ENCODE measurements around the gene FGF14. TPM values are rescaled to one million over a fixed set of nuclear protein-coding genes. Genes with fewer than 3 reads are reported as not detected.

Gene FGF14
- total RNA-seq, 1 donor from 2014 or later, result 0.52 TPM

DNA sequence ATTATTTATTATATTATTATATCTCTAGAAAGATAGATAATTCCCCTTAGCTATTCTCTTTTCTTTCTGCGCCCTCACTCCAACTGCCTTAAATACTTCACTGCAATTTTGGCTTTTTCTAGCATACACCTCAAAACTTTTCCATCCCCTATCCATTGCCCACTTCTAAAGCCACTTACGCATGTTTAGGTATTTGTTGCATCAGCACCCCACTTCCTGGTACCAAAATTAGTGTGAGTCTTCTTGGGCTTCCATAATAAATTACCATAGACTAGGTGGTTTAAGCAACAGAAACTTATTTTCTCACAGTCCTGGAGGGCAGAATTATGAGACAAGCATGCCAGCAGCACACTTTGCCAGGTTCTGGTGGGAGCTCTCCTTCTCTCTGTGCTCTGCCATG, 209.0 kb downstream of the FGF14 start:
- Histone ChIP-seq H3K27me3 (ENCODE audit: control insufficient read depth in 3 of 3, insufficient read depth in 3 of 3, low read length in 3 of 3) (no peaks in the 10 kb centered on the region), H3K4me1 (ENCODE audit: control insufficient read depth in 3 of 3, insufficient read depth in 3 of 3, low read length in 3 of 3) (no peaks in the 10 kb centered on the region), H3K4me3 (ENCODE audit: low read length in 3 of 3) (no peak overlapping the region), H3K36me3 (ENCODE audit: control insufficient read depth in 3 of 3, insufficient read depth in 3 of 3, low read length in 3 of 3) (no peaks in the 10 kb centered on the region), H3K27ac (ENCODE audit: low read depth, low read length) (no peak overlapping the region), H3K9me3 (ENCODE audit: control insufficient read depth in 3 of 3, low read length in 3 of 3) (no peaks in the 10 kb centered on the region), H3K9ac (ENCODE audit: low read depth in 1 of 3, low read length in 3 of 3) (no peak overlapping the region)

DNA sequence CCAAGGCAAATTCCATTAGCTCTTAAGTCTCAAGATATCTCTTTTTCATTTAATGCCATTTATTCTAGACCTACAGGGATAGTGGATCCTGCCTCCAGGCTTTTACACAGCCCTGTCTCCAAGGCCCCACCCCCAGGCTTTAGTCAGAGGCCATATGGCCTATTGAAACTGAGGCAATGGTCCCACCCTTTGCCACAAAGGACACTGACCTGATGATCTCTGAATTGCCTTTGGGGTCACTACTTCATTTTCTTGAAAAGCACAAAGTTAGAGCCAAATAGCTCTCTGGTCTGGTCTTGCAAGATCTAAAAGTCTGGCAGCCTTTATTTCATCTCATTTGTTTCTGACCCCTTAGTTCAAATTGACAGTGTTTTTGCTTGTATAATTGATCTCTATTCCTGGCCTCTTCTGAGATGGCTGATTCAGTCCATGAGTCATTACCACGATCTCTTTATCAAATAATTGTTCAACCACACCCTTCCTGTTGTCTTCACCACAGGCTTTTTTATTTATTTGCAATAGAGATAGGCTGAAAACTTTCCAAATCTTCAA, 209.8 kb downstream of the FGF14 start:
- Histone ChIP-seq H3K4me1 (ENCODE audit: control insufficient read depth in 3 of 3, insufficient read depth in 3 of 3, low read length in 3 of 3) (no peaks in the 10 kb centered on the region), H3K9me3 (ENCODE audit: control insufficient read depth in 3 of 3, low read length in 3 of 3) (no peaks in the 10 kb centered on the region), H3K27me3 (ENCODE audit: control insufficient read depth in 3 of 3, insufficient read depth in 3 of 3, low read length in 3 of 3) (no peaks in the 10 kb centered on the region), H3K4me3 (ENCODE audit: low read length in 3 of 3) (no peak overlapping the region), H3K27ac (ENCODE audit: low read depth, low read length) (no peak overlapping the region), H3K36me3 (ENCODE audit: control insufficient read depth in 3 of 3, insufficient read depth in 3 of 3, low read length in 3 of 3) (no peaks in the 10 kb centered on the region), H3K9ac (ENCODE audit: low read depth in 1 of 3, low read length in 3 of 3) (no peak overlapping the region)

GRCh38 chr13:102190930-102191329, 210.9 kb downstream of the FGF14 start:
- no peaks in the 10 kb centered on the region for H3K9me3 ChIP-seq (ENCODE audit: control insufficient read depth in 3 of 3, low read length in 3 of 3)
- no peaks in the 10 kb centered on the region for H3K27me3 ChIP-seq (ENCODE audit: control insufficient read depth in 3 of 3, insufficient read depth in 3 of 3, low read length in 3 of 3)
- H3K4me3 ChIP-seq (ENCODE audit: low read length in 3 of 3), result no peak overlapping the region
- no peaks in the 10 kb centered on the region for H3K4me1 ChIP-seq (ENCODE audit: control insufficient read depth in 3 of 3, insufficient read depth in 3 of 3, low read length in 3 of 3)
- H3K27ac ChIP-seq (ENCODE audit: low read depth, low read length), result no peak overlapping the region
- no peaks in the 10 kb centered on the region for H3K36me3 ChIP-seq (ENCODE audit: control insufficient read depth in 3 of 3, insufficient read depth in 3 of 3, low read length in 3 of 3)
- H3K9ac ChIP-seq (ENCODE audit: low read depth in 1 of 3, low read length in 3 of 3), result no peak overlapping the region

DNA sequence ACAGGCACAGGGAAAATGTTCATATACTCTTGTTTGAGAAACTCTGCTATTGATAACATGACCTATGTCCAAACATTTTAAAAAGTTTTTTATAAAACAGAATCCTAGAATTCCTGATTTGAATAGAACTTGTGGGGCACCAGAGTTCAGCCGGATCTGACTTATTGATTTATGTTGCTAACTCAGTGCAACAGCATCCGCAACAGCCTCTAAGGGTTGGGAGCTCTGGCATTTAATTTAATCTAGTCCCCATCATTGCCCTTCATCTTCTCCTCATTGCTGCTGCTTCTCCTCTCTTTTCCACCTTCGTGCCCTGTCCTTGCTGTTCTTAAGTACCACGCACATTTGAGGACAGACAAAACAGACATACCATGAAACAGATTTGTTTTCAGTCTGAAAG, 214.5 kb downstream of the FGF14 start:
- no peaks in the 10 kb centered on the region for H3K27me3 ChIP-seq (ENCODE audit: control insufficient read depth in 3 of 3, insufficient read depth in 3 of 3, low read length in 3 of 3)
- H3K27ac ChIP-seq (ENCODE audit: low read depth, low read length), result no peak overlapping the region
- no peak overlapping the region for H3K9ac ChIP-seq (ENCODE audit: low read depth in 1 of 3, low read length in 3 of 3)
- H3K4me1 ChIP-seq (ENCODE audit: control insufficient read depth in 3 of 3, insufficient read depth in 3 of 3, low read length in 3 of 3), result no peaks in the 10 kb centered on the region
- no peak overlapping the region for H3K4me3 ChIP-seq (ENCODE audit: low read length in 3 of 3)
- no peaks in the 10 kb centered on the region for H3K9me3 ChIP-seq (ENCODE audit: control insufficient read depth in 3 of 3, low read length in 3 of 3)
- H3K36me3 ChIP-seq (ENCODE audit: control insufficient read depth in 3 of 3, insufficient read depth in 3 of 3, low read length in 3 of 3), result no peaks in the 10 kb centered on the region

GRCh38 chr13:102185375-102185984, 216.4 kb downstream of the FGF14 start:
- Histone ChIP-seq H3K27me3 (ENCODE audit: control insufficient read depth in 3 of 3, insufficient read depth in 3 of 3, low read length in 3 of 3) (no peaks in the 10 kb centered on the region), H3K9me3 (ENCODE audit: control insufficient read depth in 3 of 3, low read length in 3 of 3) (no peaks in the 10 kb centered on the region), H3K36me3 (ENCODE audit: control insufficient read depth in 3 of 3, insufficient read depth in 3 of 3, low read length in 3 of 3) (no peaks in the 10 kb centered on the region), H3K4me1 (ENCODE audit: control insufficient read depth in 3 of 3, insufficient read depth in 3 of 3, low read length in 3 of 3) (no peaks in the 10 kb centered on the region), H3K4me3 (ENCODE audit: low read length in 3 of 3) (no peak overlapping the region), H3K27ac (ENCODE audit: low read depth, low read length) (no peak overlapping the region), H3K9ac (ENCODE audit: low read depth in 1 of 3, low read length in 3 of 3) (no peak overlapping the region)

DNA sequence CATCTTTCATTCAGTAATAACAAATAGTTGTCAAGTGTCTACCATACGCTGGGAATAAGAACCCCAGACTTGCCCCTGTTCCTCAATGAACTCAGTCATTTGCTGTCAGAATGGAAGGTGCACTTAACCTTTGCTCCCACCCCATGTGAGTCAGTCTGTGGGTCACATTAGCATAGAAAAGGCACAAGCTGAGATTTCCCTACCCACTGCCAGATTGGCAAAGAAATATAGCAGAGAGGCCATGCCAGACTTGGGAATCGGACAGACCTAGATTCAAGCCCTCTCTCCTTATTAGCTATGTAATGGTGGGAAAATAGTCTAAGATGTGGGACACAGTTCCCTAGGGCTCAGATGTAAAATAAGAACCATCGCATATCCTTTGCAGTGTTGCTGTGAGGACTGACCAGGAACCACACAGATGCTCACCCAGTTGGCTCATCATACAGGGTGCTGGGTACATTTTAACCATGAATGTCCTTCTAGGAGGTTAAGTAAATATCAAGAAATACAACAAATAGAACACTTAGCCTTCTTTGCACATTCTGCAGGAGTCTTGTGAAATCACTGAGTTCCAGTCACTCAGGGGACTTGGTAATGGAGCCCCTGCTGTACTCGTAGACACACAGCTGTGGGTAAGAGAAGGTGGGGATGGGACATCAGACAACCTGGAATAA, 218.2 kb downstream of the FGF14 start:
- no peak overlapping the region for H3K4me3 ChIP-seq (ENCODE audit: low read length in 3 of 3)
- no peaks in the 10 kb centered on the region for H3K36me3 ChIP-seq (ENCODE audit: control insufficient read depth in 3 of 3, insufficient read depth in 3 of 3, low read length in 3 of 3)
- H3K9ac ChIP-seq (ENCODE audit: low read depth in 1 of 3, low read length in 3 of 3), result no peak overlapping the region
- no peak overlapping the region for H3K27ac ChIP-seq (ENCODE audit: low read depth, low read length)
- no peaks in the 10 kb centered on the region for H3K4me1 ChIP-seq (ENCODE audit: control insufficient read depth in 3 of 3, insufficient read depth in 3 of 3, low read length in 3 of 3)
- no peaks in the 10 kb centered on the region for H3K9me3 ChIP-seq (ENCODE audit: control insufficient read depth in 3 of 3, low read length in 3 of 3)
- H3K27me3 ChIP-seq (ENCODE audit: control insufficient read depth in 3 of 3, insufficient read depth in 3 of 3, low read length in 3 of 3), result no peaks in the 10 kb centered on the region

GRCh38 chr13:102182170-102182569, 219.7 kb downstream of the FGF14 start:
- no peak overlapping the region for H3K4me3 ChIP-seq (ENCODE audit: low read length in 3 of 3)
- H3K36me3 ChIP-seq (ENCODE audit: control insufficient read depth in 3 of 3, insufficient read depth in 3 of 3, low read length in 3 of 3), result no peaks in the 10 kb centered on the region
- no peak overlapping the region for H3K27ac ChIP-seq (ENCODE audit: low read depth, low read length)
- no peaks in the 10 kb centered on the region for H3K27me3 ChIP-seq (ENCODE audit: control insufficient read depth in 3 of 3, insufficient read depth in 3 of 3, low read length in 3 of 3)
- H3K4me1 ChIP-seq (ENCODE audit: control insufficient read depth in 3 of 3, insufficient read depth in 3 of 3, low read length in 3 of 3), result no peaks in the 10 kb centered on the region
- H3K9ac ChIP-seq (ENCODE audit: low read depth in 1 of 3, low read length in 3 of 3), result no peak overlapping the region
- no peaks in the 10 kb centered on the region for H3K9me3 ChIP-seq (ENCODE audit: control insufficient read depth in 3 of 3, low read length in 3 of 3)

DNA sequence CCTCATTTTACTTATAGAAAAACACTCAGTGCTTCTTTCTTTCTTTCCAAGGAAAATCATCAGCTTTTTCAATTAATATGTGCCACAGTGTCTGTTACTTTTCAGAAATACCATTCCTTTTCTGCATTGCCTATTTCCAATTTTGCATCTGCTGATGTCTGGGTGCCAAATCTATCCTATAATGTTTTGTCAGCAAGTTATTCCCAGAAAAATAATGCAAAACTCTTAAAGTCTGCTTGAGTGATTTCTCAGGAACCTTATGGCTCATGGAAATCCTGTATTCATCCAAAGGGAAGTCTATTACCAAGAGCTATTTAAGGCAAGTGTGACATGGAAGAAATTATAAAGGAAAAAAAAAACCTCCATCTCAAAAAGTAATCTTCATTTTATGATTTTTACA, 224.4 kb downstream of the FGF14 start:
- no peak overlapping the region for H3K9ac ChIP-seq (ENCODE audit: low read depth in 1 of 3, low read length in 3 of 3)
- H3K4me1 ChIP-seq (ENCODE audit: control insufficient read depth in 3 of 3, insufficient read depth in 3 of 3, low read length in 3 of 3), result no peaks in the 10 kb centered on the region

GRCh38 chr13:102176846-102177245, 225.0 kb downstream of the FGF14 start:
- Histone ChIP-seq H3K9me3 (ENCODE audit: control insufficient read depth in 3 of 3, low read length in 3 of 3) (no peaks in the 10 kb centered on the region), H3K27ac (ENCODE audit: low read depth, low read length) (no peak overlapping the region), H3K9ac (ENCODE audit: low read depth in 1 of 3, low read length in 3 of 3) (no peak overlapping the region), H3K4me1 (ENCODE audit: control insufficient read depth in 3 of 3, insufficient read depth in 3 of 3, low read length in 3 of 3) (no peaks in the 10 kb centered on the region), H3K36me3 (ENCODE audit: control insufficient read depth in 3 of 3, insufficient read depth in 3 of 3, low read length in 3 of 3) (no peaks in the 10 kb centered on the region), H3K27me3 (ENCODE audit: control insufficient read depth in 3 of 3, insufficient read depth in 3 of 3, low read length in 3 of 3) (no peaks in the 10 kb centered on the region), H3K4me3 (ENCODE audit: low read length in 3 of 3) (no peak overlapping the region)

More for the DNA sequence above, 224.4 kb downstream of the FGF14 start:
- no peak overlapping the region for H3K27ac ChIP-seq (ENCODE audit: low read depth, low read length)
- H3K9me3 ChIP-seq (ENCODE audit: control insufficient read depth in 3 of 3, low read length in 3 of 3), result no peaks in the 10 kb centered on the region
- no peak overlapping the region for H3K4me3 ChIP-seq (ENCODE audit: low read length in 3 of 3)
- no peaks in the 10 kb centered on the region for H3K36me3 ChIP-seq (ENCODE audit: control insufficient read depth in 3 of 3, insufficient read depth in 3 of 3, low read length in 3 of 3)
- no peaks in the 10 kb centered on the region for H3K27me3 ChIP-seq (ENCODE audit: control insufficient read depth in 3 of 3, insufficient read depth in 3 of 3, low read length in 3 of 3)

DNA sequence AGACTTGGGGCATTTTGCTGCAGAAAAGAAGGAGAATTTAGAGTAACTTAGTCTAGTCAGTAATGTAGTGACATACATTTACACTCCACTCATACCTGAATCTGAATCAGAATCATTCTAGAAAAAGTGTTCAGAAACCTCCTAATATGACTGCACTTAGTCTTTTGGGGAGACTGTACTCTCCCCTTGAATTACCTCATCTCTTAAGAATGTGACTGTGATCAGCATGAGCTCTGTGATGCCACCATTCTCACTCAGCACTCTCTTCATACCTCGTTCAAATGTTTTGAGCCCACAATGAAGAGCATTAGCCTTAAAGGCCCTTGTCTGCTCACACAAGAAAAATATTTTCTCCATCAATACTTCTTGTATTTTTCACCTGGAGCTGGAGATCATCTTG, 229.4 kb downstream of the FGF14 start:
- H3K36me3 ChIP-seq (ENCODE audit: control insufficient read depth in 3 of 3, insufficient read depth in 3 of 3, low read length in 3 of 3), result no peaks in the 10 kb centered on the region
- H3K4me3 ChIP-seq (ENCODE audit: low read length in 3 of 3), result no peak overlapping the region
- H3K27me3 ChIP-seq (ENCODE audit: control insufficient read depth in 3 of 3, insufficient read depth in 3 of 3, low read length in 3 of 3), result no peaks in the 10 kb centered on the region
- no peaks in the 10 kb centered on the region for H3K9me3 ChIP-seq (ENCODE audit: control insufficient read depth in 3 of 3, low read length in 3 of 3)
- H3K27ac ChIP-seq (ENCODE audit: low read depth, low read length), result no peak overlapping the region
- H3K9ac ChIP-seq (ENCODE audit: low read depth in 1 of 3, low read length in 3 of 3), result no peak overlapping the region
- H3K4me1 ChIP-seq (ENCODE audit: control insufficient read depth in 3 of 3, insufficient read depth in 3 of 3, low read length in 3 of 3), result no peaks in the 10 kb centered on the region

All from skeletal muscle tissue (tissue), 4 donors.